Psoas muscle (tissue), 8 donors: ENCODE measurements around the gene FLNB. TPM values are rescaled to one million over a fixed set of nuclear protein-coding genes. Genes with fewer than 3 reads are reported as not detected.

Source experiments
- ATAC-seq, 4 donors: fragments of 200-7000 bp; cut with Tn5 transposase; one replicate each; pipeline ENCODE4 v1.9.1; 2020; ENCODE audit warnings: moderate library complexity in 3 of 4, mild to moderate bottlenecking in 2 of 4
- DNase-seq, 2 donors: peaks; one replicate each; pipeline ENCODE4 v3.0.0-alpha.2; 2020
- H3K27ac ChIP-seq: fragments of 200-600 bp; one replicate; pipeline ENCODE4 v1.8.0; 2022
- H3K27me3 ChIP-seq, 3 donors: fragments of 200-600 bp in 1 of 3; one replicate each; pipeline versions ENCODE4 v1.6.1 to v1.8.0; 2013 to 2022; ENCODE audit warnings: low read length in 2 of 3, mild to moderate bottlenecking in 2 of 3, moderate library complexity in 1 of 3; ENCODE audit not compliant: insufficient read depth in 3 of 3
- H3K36me3 ChIP-seq, 2 donors: fragments of 200-600 bp in 1 of 2; one replicate each; pipeline versions ENCODE4 v1.6.1 to v1.8.0; 2013 to 2022; ENCODE audit warnings: low read depth in 1 of 2, mild to moderate bottlenecking in 1 of 2, moderate library complexity in 1 of 2; ENCODE audit not compliant: insufficient read depth in 1 of 2
- H3K4me1 ChIP-seq: fragments of 200-600 bp; one replicate; pipeline ENCODE4 v1.8.0; 2022
- H3K4me3 ChIP-seq: fragments of 200-600 bp; one replicate; pipeline ENCODE4 v1.8.0; 2022; ENCODE audit warnings: mild to moderate bottlenecking
- H3K9me3 ChIP-seq: fragments of 200-600 bp; one replicate; pipeline ENCODE4 v1.8.0; 2022
- whole genome bisulfite sequencing, 3 donors: extraction: QIAGEN DNeasy Blood & Tissue Kit; methylation state at CpG; one replicate each; pipeline versions ENCODE4 v1.1.6 to v1.1.7; 2013; 5-methylcytosine and 5-hydroxymethylcytosine counted together
- intact Hi-C, 2 donors: fragments of 100-400 bp; cut with DNase I; formaldehyde crosslinking; loops; one replicate each; pipeline versions ENCODE4 v1.11.0 to v1.14.2; 2022
- polyA plus RNA-seq, 3 donors: library from polyadenylated mRNA; stranded (reverse); fragments of 200-250 nt; gene quantifications; one replicate each; pipeline ENCODE4 v1.2.3, GENCODE V29; 2013
- total RNA-seq, 4 donors: library from RNA; stranded (reverse); fragmentation: NEBNext Ultra II Directional in 2 of 4; extraction: Animal tissue kit (Norgen Biotek cat#: 25700) in 2 of 4; gene quantifications; one replicate each; pipeline versions ENCODE4 v1.2.1 to v1.2.4, GENCODE V29; 2021 to 2023
- TF ChIP-seq, protein P1 (sequence below): fragments of 200-600 bp; IDR thresholded peaks from one replicate; pipeline ENCODE4 v1.8.0; 2022; ENCODE audit warnings: antibody characterized with exemption
- donor health status: healthy with polysubstance abuse.
- donor health status: DM: no; HTN: no; CAD: no; lungs with moderate emphysema.
- donor health status: Bipolar disorder and iron deficiency.
- donor health status: healthy.
- donor health status: DM: yes; HTN: yes; CAD: no.
- donor health status: DM: no; HTN: no; CAD: no.
- donor health status: DM: no; HTN: no; CAD: no.
- donor health status: DM: yes; HTN: yes; CAD: no.

The FLNB gene
- total and polyA plus RNA-seq, 7 donors: 6.4 to 17.9 (median 14.7) TPM

DNA sequence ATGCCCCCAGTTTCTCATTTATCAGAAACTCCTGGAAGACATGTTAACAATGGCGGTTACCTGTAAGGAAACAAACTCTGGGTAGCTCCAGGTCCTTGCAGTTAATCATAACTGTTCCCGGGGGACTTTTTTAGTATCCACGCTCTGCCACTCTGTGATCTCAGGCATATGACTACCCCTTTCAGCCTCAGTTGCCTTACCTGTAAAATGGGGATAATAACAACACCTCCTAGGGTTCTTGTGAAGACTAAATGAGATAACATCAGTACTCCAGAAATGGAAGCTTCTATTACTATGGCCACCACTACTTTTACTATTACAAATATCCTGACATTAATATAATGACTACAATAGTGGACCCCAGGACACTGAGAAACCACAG is 7.1 kb upstream of the FLNB start:
- no peak for DNase-seq
- TF ChIP-seq, protein P1, sequence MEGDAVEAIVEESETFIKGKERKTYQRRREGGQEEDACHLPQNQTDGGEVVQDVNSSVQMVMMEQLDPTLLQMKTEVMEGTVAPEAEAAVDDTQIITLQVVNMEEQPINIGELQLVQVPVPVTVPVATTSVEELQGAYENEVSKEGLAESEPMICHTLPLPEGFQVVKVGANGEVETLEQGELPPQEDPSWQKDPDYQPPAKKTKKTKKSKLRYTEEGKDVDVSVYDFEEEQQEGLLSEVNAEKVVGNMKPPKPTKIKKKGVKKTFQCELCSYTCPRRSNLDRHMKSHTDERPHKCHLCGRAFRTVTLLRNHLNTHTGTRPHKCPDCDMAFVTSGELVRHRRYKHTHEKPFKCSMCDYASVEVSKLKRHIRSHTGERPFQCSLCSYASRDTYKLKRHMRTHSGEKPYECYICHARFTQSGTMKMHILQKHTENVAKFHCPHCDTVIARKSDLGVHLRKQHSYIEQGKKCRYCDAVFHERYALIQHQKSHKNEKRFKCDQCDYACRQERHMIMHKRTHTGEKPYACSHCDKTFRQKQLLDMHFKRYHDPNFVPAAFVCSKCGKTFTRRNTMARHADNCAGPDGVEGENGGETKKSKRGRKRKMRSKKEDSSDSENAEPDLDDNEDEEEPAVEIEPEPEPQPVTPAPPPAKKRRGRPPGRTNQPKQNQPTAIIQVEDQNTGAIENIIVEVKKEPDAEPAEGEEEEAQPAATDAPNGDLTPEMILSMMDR: no peak
- Histone ChIP-seq H3K9me3 (no peaks in the 10 kb centered on the region), H3K4me1 (no peaks in the 10 kb centered on the region), H3K27me3 (no peaks in the 10 kb centered on the region), H3K27ac (no peak overlapping the region), H3K36me3 (no peaks in the 10 kb centered on the region), H3K4me3 (no peak overlapping the region)
- 92 to 94% (median 93%) methylated on average over 3 of the region's 3 CpGs for WGBS, 3 donors
- intact Hi-C loops: no loop called here
- no peak for ATAC-seq

DNA sequence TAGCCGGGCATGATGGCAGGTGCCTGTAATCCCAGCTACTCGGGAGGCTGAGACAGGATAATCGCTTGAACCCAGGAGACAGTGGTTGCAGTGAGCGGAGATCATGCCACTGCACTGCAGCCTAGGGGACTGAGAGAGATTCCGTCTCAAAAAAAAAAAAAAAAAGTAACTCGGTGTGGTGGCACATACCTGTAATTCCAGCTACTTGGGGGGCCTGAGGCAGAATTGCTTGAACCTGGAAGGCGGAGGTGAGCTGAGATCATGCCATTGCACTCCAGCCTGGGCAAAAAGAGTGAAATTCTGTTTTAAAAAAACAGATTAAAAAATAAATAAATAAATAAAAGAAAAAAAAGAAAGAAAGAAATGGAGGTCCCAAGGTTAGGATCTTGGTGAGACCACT is 6.2 kb upstream of the FLNB start:
- no peak for ATAC-seq
- TF ChIP-seq, protein P1: no peak
- no peaks in the 10 kb centered on the region for H3K27me3 ChIP-seq
- no peaks in the 10 kb centered on the region for H3K9me3 ChIP-seq
- 79 to 85% (median 83%) methylated on average over 7 of the region's 7 CpGs for WGBS, 3 donors
- H3K27ac ChIP-seq: no peak overlapping the region
- H3K4me1 ChIP-seq: no peaks in the 10 kb centered on the region
- DNase-seq: no peak
- H3K4me3 ChIP-seq: no peak overlapping the region
- H3K36me3 ChIP-seq: no peaks in the 10 kb centered on the region
- intact Hi-C loops: no loop called here

DNA sequence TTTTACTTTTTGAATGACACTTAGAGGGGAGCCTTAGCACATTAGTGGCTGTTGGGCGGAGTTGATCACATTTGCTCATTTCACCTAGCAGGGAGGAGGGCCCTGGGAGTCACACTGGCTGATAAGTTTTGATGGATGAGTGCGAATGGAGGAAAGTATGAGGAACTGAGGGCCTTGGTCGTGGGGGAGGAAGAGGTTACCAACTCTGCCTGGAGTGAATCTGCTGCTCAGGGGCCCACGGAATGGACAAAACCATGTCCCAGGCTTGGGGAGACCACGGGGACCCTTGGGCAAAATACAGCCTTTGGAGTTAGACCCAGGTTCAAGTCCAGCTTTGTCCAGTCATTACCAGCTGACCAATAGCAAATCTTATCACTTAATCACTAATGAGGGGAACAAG is 5.1 kb upstream of the FLNB start:
- no peak for ATAC-seq
- no peaks in the 10 kb centered on the region for H3K4me1 ChIP-seq
- 76 to 84% (median 79%) methylated on average over 5 of the region's 5 CpGs for WGBS, 3 donors
- no peaks in the 10 kb centered on the region for H3K9me3 ChIP-seq
- TF ChIP-seq, protein P1: no peak
- no peak overlapping the region for H3K27ac ChIP-seq
- intact Hi-C loops: no loop called here
- H3K36me3 ChIP-seq: no peaks in the 10 kb centered on the region
- no peak overlapping the region for H3K4me3 ChIP-seq
- no peaks in the 10 kb centered on the region for H3K27me3 ChIP-seq
- no peak for DNase-seq

DNA sequence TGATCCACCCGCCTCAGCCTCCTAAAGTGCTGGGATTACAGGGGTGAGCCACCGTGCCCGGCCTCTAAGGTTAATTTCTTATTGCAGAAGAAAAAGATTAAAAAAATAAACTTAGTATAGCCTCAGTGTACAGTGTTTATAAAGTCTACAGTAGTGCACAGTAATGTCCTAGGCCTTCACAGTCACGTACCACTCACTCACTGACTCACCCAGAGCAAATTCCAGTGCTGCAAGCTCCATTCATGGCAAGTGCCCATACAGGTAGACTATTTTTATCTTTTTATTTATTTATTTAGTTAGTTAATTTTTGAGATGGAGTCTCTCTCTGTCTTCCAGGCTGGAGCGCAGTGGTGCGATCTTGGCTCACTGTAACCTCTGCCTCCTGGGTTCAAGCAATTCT is 3.2 kb upstream of the FLNB start:
- Histone ChIP-seq H3K4me3 (no peak overlapping the region), H3K4me1 (peaks cover 5% of the 10 kb centered on the region), H3K27me3 (peaks cover 0 to 10% (median 3%) of the 10 kb centered on the region in 3 donors), H3K9me3 (no peaks in the 10 kb centered on the region), H3K36me3 (no peaks in the 10 kb centered on the region), H3K27ac (no peak overlapping the region)
- TF ChIP-seq, protein P1: no peak
- intact Hi-C loops: loop anchor here in 1 of 2 donors (5.0 kb wide), 1 partner anchor 157 kb away; no protein-coding TSS in a partner anchor
- ATAC-seq (no peak), DNase-seq (no peak)
- 85 to 87% (median 85%) methylated on average over 6 of the region's 6 CpGs for WGBS, 3 donors

DNA sequence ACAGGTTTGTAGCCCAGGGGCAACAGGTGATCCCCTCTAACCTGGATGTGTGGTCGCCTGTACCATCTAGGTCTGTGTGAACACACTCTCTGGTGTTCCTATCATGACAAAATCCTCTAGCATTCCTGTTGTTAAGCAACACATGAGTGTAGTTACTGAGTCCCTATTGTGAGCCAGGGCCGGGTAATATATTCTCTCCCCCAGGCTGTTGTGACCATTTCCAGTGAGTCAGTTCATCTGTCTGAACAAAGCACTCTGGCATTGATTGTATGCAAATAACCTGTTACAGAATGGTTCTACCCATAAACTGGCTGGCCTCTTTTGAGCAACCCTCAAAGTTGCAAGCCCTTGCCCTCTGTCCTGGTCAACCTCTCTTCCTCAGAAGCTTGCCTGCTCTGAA is 2.6 kb upstream of the FLNB start:
- H3K4me3 ChIP-seq: no peak overlapping the region
- WGBS, 3 donors: 58 to 65% (median 64%) methylated on average over 2 of the region's 2 CpGs
- intact Hi-C loops: loop anchor here in 1 of 2 donors (5.0 kb wide), 1 partner anchor 157 kb away; no protein-coding TSS in a partner anchor
- ATAC-seq (peak in 1 of 4 donors; percentile 20), DNase-seq (no peak)
- H3K4me1 ChIP-seq: peaks cover 5% of the 10 kb centered on the region
- TF ChIP-seq, protein P1: no peak
- H3K27ac ChIP-seq: no peak overlapping the region
- peaks cover 0 to 10% (median 3%) of the 10 kb centered on the region in 3 donors for H3K27me3 ChIP-seq
- no peaks in the 10 kb centered on the region for H3K36me3 ChIP-seq
- H3K9me3 ChIP-seq: no peaks in the 10 kb centered on the region
